Mesendoderm (in vitro differentiated cells): Measurements from ENCODE around the gene ELP4.

Source experiments
- DNase-seq: peaks from one replicate; pipeline ENCODE4 v3.0.0; 2013
- H2AK5ac ChIP-seq: 2 replicates; pipeline ENCODE4 v1.6.1; 2013; ENCODE audit warnings: low read length, inconsistent platforms
- H2BK120ac ChIP-seq: 2 replicates; pipeline ENCODE4 v1.6.1; 2013; ENCODE audit warnings: low read depth, mild to moderate bottlenecking, low read length, moderate library complexity, mixed read lengths
- H2BK15ac ChIP-seq: replicated peaks from 2 replicates; pipeline ENCODE4 v1.6.1; 2013; ENCODE audit warnings: low read depth, mild to moderate bottlenecking, moderate library complexity
- H2BK5ac ChIP-seq: 2 replicates; pipeline ENCODE4 v1.6.1; 2013; ENCODE audit warnings: low read length, inconsistent platforms
- H3K18ac ChIP-seq: 2 replicates; pipeline ENCODE4 v1.6.1; 2013; ENCODE audit warnings: mild to moderate bottlenecking, low read length, mixed read lengths
- H3K23ac ChIP-seq: one replicate; pipeline ENCODE4 v1.6.1; 2013; ENCODE audit warnings: low read length
- H3K27ac ChIP-seq: 2 replicates; pipeline ENCODE4 v1.5.1; 2013; ENCODE audit warnings: low read depth, mild to moderate bottlenecking, inconsistent platforms, low read length, moderate library complexity
- H3K27me3 ChIP-seq: 2 replicates; pipeline ENCODE4 v1.6.1; 2013; ENCODE audit warnings: low read length, control low read depth, mild to moderate bottlenecking, inconsistent platforms; ENCODE audit not compliant: insufficient read depth, poor library complexity
- H3K36me3 ChIP-seq: 2 replicates; pipeline ENCODE4 v1.6.1; 2013; ENCODE audit warnings: low read length, inconsistent platforms; ENCODE audit not compliant: control insufficient read depth, insufficient read depth
- H3K4ac ChIP-seq: one replicate; pipeline ENCODE4 v1.6.1; 2013; ENCODE audit warnings: low read depth, mild to moderate bottlenecking, low read length, moderate library complexity
- H3K4me1 ChIP-seq: 2 replicates; pipeline ENCODE4 v1.6.1; 2013; ENCODE audit warnings: low read depth, low read length, inconsistent platforms; ENCODE audit not compliant: control insufficient read depth
- H3K4me2 ChIP-seq: 2 replicates; pipeline ENCODE4 v1.6.1; 2013; ENCODE audit warnings: low read length
- H3K4me3 ChIP-seq: 2 replicates; pipeline ENCODE4 v1.5.1; 2013; ENCODE audit warnings: mild to moderate bottlenecking, low read length
- H3K56ac ChIP-seq: one replicate; pipeline ENCODE4 v1.6.1; 2013; ENCODE audit warnings: low read length
- H3K79me1 ChIP-seq: 2 replicates; pipeline ENCODE4 v1.6.1; 2013; ENCODE audit warnings: low read length, inconsistent platforms
- H3K79me2 ChIP-seq: 2 replicates; pipeline ENCODE4 v1.6.1; 2013; ENCODE audit warnings: mild to moderate bottlenecking, low read length; ENCODE audit not compliant: control insufficient read depth, insufficient read depth
- H3K9ac ChIP-seq: 2 replicates; pipeline ENCODE4 v1.6.1; 2013; ENCODE audit warnings: low read length, inconsistent platforms
- H4K5ac ChIP-seq: one replicate; pipeline ENCODE4 v1.6.1; 2013; ENCODE audit warnings: low read length
- H4K8ac ChIP-seq: one replicate; pipeline ENCODE4 v1.6.1; 2013; ENCODE audit warnings: low read depth, mild to moderate bottlenecking, control low read depth, low read length, moderate library complexity
- WGBS: extraction: QIAGEN DNeasy Blood & Tissue Kit; methylation state at CpG from one replicate; pipeline ENCODE4 v1.1.7; 2013; ENCODE audit warnings: low lambda C conversion rate, missing lambda C conversion rate; ENCODE audit not compliant: insufficient coverage; ENCODE audit errors: extremely low coverage; 5-methylcytosine and 5-hydroxymethylcytosine counted together

The ELP4 gene

GRCh38 chr11:31770011-31770700 lies 260.6 kb downstream of the ELP4 start:
- H2AK5ac ChIP-seq: no peak overlapping the region
- H3K4me3 ChIP-seq: no peak overlapping the region
- no peak overlapping the region for H3K4me2 ChIP-seq
- H3K27ac ChIP-seq: no peak overlapping the region
- H2BK120ac ChIP-seq: no peak overlapping the region
- no peak overlapping the region for H4K8ac ChIP-seq
- no peak for DNase-seq
- H3K9ac ChIP-seq: no peak overlapping the region
- no peaks in the 10 kb centered on the region for H3K27me3 ChIP-seq
- no peaks in the 10 kb centered on the region for H3K79me2 ChIP-seq
- no peak overlapping the region for H3K4ac ChIP-seq
- WGBS: no CpG with 5 or more reads among the region's 3 CpGs
- H4K5ac ChIP-seq: no peak overlapping the region
- no peak overlapping the region for H2BK15ac ChIP-seq
- H3K56ac ChIP-seq: no peak overlapping the region
- no peaks in the 10 kb centered on the region for H3K36me3 ChIP-seq
- H3K4me1 ChIP-seq: no peaks in the 10 kb centered on the region
- no peak overlapping the region for H3K23ac ChIP-seq
- no peaks in the 10 kb centered on the region for H3K79me1 ChIP-seq
- no peak overlapping the region for H2BK5ac ChIP-seq
- H3K18ac ChIP-seq: no peak overlapping the region

DNA sequence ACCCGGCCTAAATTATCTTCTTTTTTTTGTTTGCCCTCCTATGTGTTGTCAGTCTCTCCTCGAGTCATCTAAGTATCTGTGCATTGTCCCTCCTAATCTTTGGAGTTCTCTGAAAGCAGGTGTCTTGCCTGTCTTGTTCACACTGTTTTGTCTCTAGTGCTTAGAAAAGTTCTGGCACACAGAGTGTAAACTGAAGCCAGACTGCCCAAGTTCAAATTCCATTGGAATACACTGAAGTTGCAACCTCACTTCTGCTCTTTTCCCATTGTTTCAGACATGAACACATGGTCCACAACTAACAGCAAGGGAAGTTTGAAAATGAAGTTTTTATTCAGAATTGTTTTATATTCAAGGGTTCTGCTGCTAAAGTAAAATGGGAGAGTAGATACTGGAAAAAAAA lies 262.8 kb downstream of the ELP4 start:
- Histone ChIP-seq H3K4ac (no peak overlapping the region), H3K4me1 (no peaks in the 10 kb centered on the region), H3K27ac (no peak overlapping the region), H2AK5ac (no peak overlapping the region), H3K18ac (no peak overlapping the region), H3K4me3 (no peak overlapping the region), H3K9ac (no peak overlapping the region), H3K56ac (no peak overlapping the region), H4K8ac (no peak overlapping the region), H2BK15ac (no peak overlapping the region), H2BK5ac (no peak overlapping the region), H3K79me1 (no peaks in the 10 kb centered on the region), H3K36me3 (no peaks in the 10 kb centered on the region), H3K79me2 (no peaks in the 10 kb centered on the region), H3K27me3 (no peaks in the 10 kb centered on the region), H2BK120ac (no peak overlapping the region), H3K4me2 (no peak overlapping the region), H4K5ac (no peak overlapping the region), H3K23ac (no peak overlapping the region)
- DNase-seq: no peak
- WGBS: no CpG with 5 or more reads among the region's 2 CpGs

GRCh38 chr11:31779374-31779791 lies 269.8 kb downstream of the ELP4 start:
- no peaks in the 10 kb centered on the region for H3K36me3 ChIP-seq
- H3K4me1 ChIP-seq: no peaks in the 10 kb centered on the region
- H3K56ac ChIP-seq: no peak overlapping the region
- H3K23ac ChIP-seq: no peak overlapping the region
- no peak overlapping the region for H4K8ac ChIP-seq
- H2BK120ac ChIP-seq: no peak overlapping the region
- no peak overlapping the region for H2BK15ac ChIP-seq
- no peaks in the 10 kb centered on the region for H3K79me1 ChIP-seq
- no peak overlapping the region for H3K4me2 ChIP-seq
- DNase-seq: peak; percentile 36
- H3K4ac ChIP-seq: no peak overlapping the region
- WGBS: no CpG with 5 or more reads among the region's 6 CpGs
- no peak overlapping the region for H3K9ac ChIP-seq
- H2BK5ac ChIP-seq: no peak overlapping the region
- H2AK5ac ChIP-seq: no peak overlapping the region
- no peak overlapping the region for H3K4me3 ChIP-seq
- no peak overlapping the region for H4K5ac ChIP-seq
- no peaks in the 10 kb centered on the region for H3K27me3 ChIP-seq
- H3K79me2 ChIP-seq: no peaks in the 10 kb centered on the region
- H3K27ac ChIP-seq: no peak overlapping the region
- no peak overlapping the region for H3K18ac ChIP-seq

- no peak overlapping the region for H3K56ac ChIP-seq
- no CpG with 5 or more reads among the region's 4 CpGs for WGBS
Measured at GRCh38 chr11:31780078-31780477, 270.5 kb downstream of the ELP4 start.

DNA sequence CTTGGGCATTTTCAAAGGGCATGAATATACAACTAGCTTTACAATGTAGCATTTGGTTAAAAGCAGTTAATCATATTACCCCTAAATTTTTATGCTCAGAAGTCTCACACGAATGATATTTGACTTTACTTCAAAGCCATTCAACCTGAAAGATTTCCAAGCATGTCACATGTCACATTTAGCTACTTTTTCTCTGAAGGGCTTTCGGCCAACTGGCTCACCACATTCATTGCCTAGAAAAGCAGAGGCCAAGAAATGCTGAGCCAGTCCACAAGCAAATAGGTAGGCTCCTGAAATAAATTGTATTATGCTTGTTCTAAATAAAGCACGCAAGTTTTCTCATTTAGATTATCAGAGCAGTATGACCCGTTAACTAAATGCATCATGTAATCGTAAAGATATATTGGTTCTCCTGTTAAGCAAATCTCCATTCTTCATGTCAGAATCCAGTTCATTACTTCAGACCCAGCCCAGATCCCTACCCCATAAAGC lies 271.0 kb downstream of the ELP4 start:
- Histone ChIP-seq H4K5ac (no peak overlapping the region), H3K36me3 (no peaks in the 10 kb centered on the region), H4K8ac (no peak overlapping the region), H3K4me2 (no peak overlapping the region), H3K23ac (no peak overlapping the region), H3K56ac (no peak overlapping the region), H3K79me2 (no peaks in the 10 kb centered on the region), H3K4ac (no peak overlapping the region), H3K4me1 (no peaks in the 10 kb centered on the region), H3K9ac (no peak overlapping the region), H2BK5ac (no peak overlapping the region), H2AK5ac (no peak overlapping the region), H3K79me1 (no peaks in the 10 kb centered on the region), H3K4me3 (no peak overlapping the region), H3K27me3 (no peaks in the 10 kb centered on the region), H3K27ac (no peak overlapping the region), H3K18ac (no peak overlapping the region), H2BK15ac (no peak overlapping the region), H2BK120ac (no peak overlapping the region)
- no peak for DNase-seq
- no CpG with 5 or more reads among the region's 5 CpGs for WGBS

More at GRCh38 chr11:31780078-31780477, 270.5 kb downstream of the ELP4 start:
- no peak overlapping the region for H3K4ac ChIP-seq
- no peak overlapping the region for H3K27ac ChIP-seq
- H3K4me1 ChIP-seq: no peaks in the 10 kb centered on the region
- H4K5ac ChIP-seq: no peak overlapping the region
- no peak overlapping the region for H3K4me2 ChIP-seq
- H2BK5ac ChIP-seq: no peak overlapping the region
- H3K9ac ChIP-seq: no peak overlapping the region
- no peak overlapping the region for H2AK5ac ChIP-seq
- no peak for DNase-seq
- H3K79me2 ChIP-seq: no peaks in the 10 kb centered on the region
- no peaks in the 10 kb centered on the region for H3K79me1 ChIP-seq
- H2BK15ac ChIP-seq: no peak overlapping the region
- H3K27me3 ChIP-seq: no peaks in the 10 kb centered on the region
- H3K18ac ChIP-seq: no peak overlapping the region
- no peak overlapping the region for H4K8ac ChIP-seq
- H3K23ac ChIP-seq: no peak overlapping the region
- H2BK120ac ChIP-seq: no peak overlapping the region
- no peak overlapping the region for H3K4me3 ChIP-seq
- no peaks in the 10 kb centered on the region for H3K36me3 ChIP-seq

DNA sequence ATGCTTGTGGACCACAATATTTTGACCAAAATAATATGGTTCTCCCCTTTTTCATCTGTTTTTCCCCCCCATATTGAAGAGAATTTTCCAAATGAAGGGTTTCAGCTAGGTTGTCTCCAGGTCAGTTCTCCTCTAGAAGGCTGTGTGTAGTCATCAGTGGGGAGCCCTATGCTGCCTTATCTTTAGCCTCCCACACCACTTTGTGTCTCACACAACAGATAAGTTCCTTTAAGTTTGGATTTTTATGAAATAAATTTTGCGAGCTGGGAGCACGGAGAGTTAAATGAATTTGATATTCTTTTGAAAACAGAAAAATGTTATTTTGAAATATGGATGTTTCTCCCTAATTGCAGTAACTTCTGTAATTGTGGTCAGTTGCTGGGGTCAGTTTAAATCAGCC lies 272.7 kb downstream of the ELP4 start:
- H3K4me1 ChIP-seq: no peaks in the 10 kb centered on the region
- 100% methylated on average over 2 of the region's 2 CpGs for WGBS

More for the DNA sequence above, 272.7 kb downstream of the ELP4 start:
- H3K23ac ChIP-seq: no peak overlapping the region
- no peak overlapping the region for H3K9ac ChIP-seq
- no peak overlapping the region for H3K56ac ChIP-seq
- no peak overlapping the region for H2BK5ac ChIP-seq
- no peaks in the 10 kb centered on the region for H3K79me2 ChIP-seq
- no peak overlapping the region for H3K4ac ChIP-seq
- no peak overlapping the region for H3K27ac ChIP-seq
- no peak overlapping the region for H3K18ac ChIP-seq
- H3K79me1 ChIP-seq: no peaks in the 10 kb centered on the region
- no peak for DNase-seq
- H3K27me3 ChIP-seq: no peaks in the 10 kb centered on the region
- H2AK5ac ChIP-seq: no peak overlapping the region
- H4K5ac ChIP-seq: no peak overlapping the region
- H3K4me3 ChIP-seq: no peak overlapping the region
- H3K4me2 ChIP-seq: no peak overlapping the region
- no peak overlapping the region for H4K8ac ChIP-seq
- H3K36me3 ChIP-seq: no peaks in the 10 kb centered on the region
- no peak overlapping the region for H2BK120ac ChIP-seq
- H2BK15ac ChIP-seq: no peak overlapping the region
